Measurements from ENCODE around the gene MSL1. TPM values are rescaled to one million over a fixed set of nuclear protein-coding genes. Genes with fewer than 3 reads are reported as not detected.

Gene MSL1
- total RNA-seq, 2 donors from 2014 or later, result 66.7 to 68.8 TPM

DNA sequence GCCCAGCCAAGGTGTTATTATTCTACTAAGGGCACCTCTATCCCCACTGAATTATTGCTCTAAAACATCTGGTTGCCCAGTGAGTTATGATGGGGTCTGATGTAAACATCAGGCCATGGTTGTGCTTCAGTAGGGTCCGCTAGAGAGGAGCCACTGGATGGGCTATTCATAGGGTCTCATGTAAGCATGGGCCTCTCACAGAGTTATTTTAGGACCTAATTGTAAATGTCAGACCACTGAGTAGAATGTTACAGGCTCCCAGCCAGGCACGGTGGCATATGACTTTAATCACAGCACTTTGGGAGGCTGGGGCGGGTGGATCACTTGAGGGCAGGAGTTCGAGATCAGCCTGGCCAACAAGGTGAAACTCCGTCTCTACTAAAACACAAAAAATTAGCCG is 60.8 kb downstream of the MSL1 start:
- no peak for DNase-seq (ENCODE audit: low spot score)
- intact Hi-C loops (cut with DNase I), result no loop called here

Small RNA genes lying within 50 kb of the gene (microRNA-seq; reads per million reads assigned to microRNA genes)
- 1.3 to 4.2 reads per million in 2 donors for gene MIR6866 (ENCODE audit: borderline microRNAs expressed in 2 of 2)

Other genes starting within 250 kb of the MSL1 start
- 1 to 10 TPM; 4.2 to 6.0 TPM for gene GSDMB, start 203.3 kb upstream of the MSL1 start, total RNA-seq
- 10 to 100 TPM; 32.1 to 43.2 TPM for gene ORMDL3, start 194.4 kb upstream of the MSL1 start, total RNA-seq
- gene LRRC3C, start 194.2 kb upstream of the MSL1 start, total RNA-seq, result not detected
- gene GSDMA, start 159.0 kb upstream of the MSL1 start, total RNA-seq, result under 1 TPM; 0.19 to 0.57 TPM
- gene PSMD3, start 141.2 kb upstream of the MSL1 start, total RNA-seq, result 10 to 100 TPM; 57.6 to 65.5 TPM
- gene CSF3, start 106.5 kb upstream of the MSL1 start, total RNA-seq, result 10 to 100 TPM in 1 of 2 donors, under 1 TPM in 1; 0.69 to 15.3 TPM
- 10 to 100 TPM; 46.2 to 53.2 TPM for gene MED24, start 67.6 kb upstream of the MSL1 start, total RNA-seq
- gene THRA, start 59.0 kb upstream of the MSL1 start, total RNA-seq, result 10 to 100 TPM; 50.8 to 65.8 TPM
- gene NR1D1, start 21.4 kb upstream of the MSL1 start, total RNA-seq, result 10 to 100 TPM; 20.2 to 24.2 TPM
- gene CASC3, start 18.6 kb downstream of the MSL1 start, total RNA-seq, result 100 to 1,000 TPM in 1 of 2 donors, 10 to 100 TPM in 1; 99.2 to 103 TPM
- gene RAPGEFL1, start 55.5 kb downstream of the MSL1 start, total RNA-seq, result 1 to 10 TPM; 4.5 to 5.2 TPM
- 10 to 100 TPM; 24.8 to 28.9 TPM for gene WIPF2, start 97.3 kb downstream of the MSL1 start, total RNA-seq
- 1 to 10 TPM; 1.4 to 2.5 TPM for gene CDC6, start 165.9 kb downstream of the MSL1 start, total RNA-seq
- 10 to 100 TPM; 47.5 to 54.5 TPM for gene RARA, start 187.2 kb downstream of the MSL1 start, total RNA-seq
- gene GJD3, start 242.8 kb downstream of the MSL1 start, total RNA-seq, result under 1 TPM; 0.79 to 1.00 TPM

Data from posterior vena cava (tissue), 2 donors.